Sigmoid colon (tissue), 4 donors: Measurements from ENCODE around the gene NCKAP5L.

Source experiments
- POLR2A ChIP-seq, 2 donors: fragments of 450-650 bp; IDR thresholded peaks; one replicate each; pipeline ENCODE4 v1.6.1; 2016; ENCODE audit warnings: antibody characterized with exemption in 2 of 2, mild to moderate bottlenecking in 2 of 2, moderate library complexity in 2 of 2
- POLR2AphosphoS5 ChIP-seq, 4 donors: sonication (generic); formaldehyde crosslinking; IDR thresholded peaks; one replicate each; pipeline ENCODE4 v1.6.1; 2017; ENCODE audit warnings: antibody characterized with exemption in 4 of 4
- TF ChIP-seq, protein P1 (sequence below), 4 experiments: fragments of 450-650 bp in 3 of 4; fragments of 200-600 bp in 1 of 4; IDR thresholded peaks; one replicate each; pipeline ENCODE4 v1.5.1; 2016 to 2019; ENCODE audit warnings: antibody characterized with exemption in 4 of 4, mild to moderate bottlenecking in 3 of 4, moderate library complexity in 2 of 4

DNA sequence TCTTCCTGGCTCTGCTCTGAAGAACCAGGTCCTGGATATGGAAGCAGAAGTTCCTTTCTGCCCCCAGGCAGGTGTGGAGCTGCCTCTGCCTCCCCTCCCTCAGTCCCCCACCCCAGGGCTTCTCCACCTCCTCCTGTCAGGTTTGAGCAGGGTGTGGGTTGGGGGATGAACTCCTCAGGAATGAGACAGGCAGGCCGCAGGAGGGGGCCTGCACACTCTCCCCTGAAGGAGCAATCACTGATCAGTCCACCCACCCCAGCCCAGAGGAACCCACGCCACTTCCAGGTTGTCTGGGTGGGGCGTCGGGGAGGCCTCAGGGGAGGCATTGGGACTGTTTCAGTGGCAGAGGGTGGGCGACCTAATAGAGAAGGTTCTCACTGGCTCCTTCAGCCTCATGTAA lies 48.9 kb upstream of the NCKAP5L start:
- TF ChIP-seq, protein P1, sequence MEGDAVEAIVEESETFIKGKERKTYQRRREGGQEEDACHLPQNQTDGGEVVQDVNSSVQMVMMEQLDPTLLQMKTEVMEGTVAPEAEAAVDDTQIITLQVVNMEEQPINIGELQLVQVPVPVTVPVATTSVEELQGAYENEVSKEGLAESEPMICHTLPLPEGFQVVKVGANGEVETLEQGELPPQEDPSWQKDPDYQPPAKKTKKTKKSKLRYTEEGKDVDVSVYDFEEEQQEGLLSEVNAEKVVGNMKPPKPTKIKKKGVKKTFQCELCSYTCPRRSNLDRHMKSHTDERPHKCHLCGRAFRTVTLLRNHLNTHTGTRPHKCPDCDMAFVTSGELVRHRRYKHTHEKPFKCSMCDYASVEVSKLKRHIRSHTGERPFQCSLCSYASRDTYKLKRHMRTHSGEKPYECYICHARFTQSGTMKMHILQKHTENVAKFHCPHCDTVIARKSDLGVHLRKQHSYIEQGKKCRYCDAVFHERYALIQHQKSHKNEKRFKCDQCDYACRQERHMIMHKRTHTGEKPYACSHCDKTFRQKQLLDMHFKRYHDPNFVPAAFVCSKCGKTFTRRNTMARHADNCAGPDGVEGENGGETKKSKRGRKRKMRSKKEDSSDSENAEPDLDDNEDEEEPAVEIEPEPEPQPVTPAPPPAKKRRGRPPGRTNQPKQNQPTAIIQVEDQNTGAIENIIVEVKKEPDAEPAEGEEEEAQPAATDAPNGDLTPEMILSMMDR (IDR thresholded peaks at IDR 0.05) = no peak
- TF ChIP-seq POLR2AphosphoS5 (IDR thresholded peaks at IDR 0.05) = no peak
- no peak for TF ChIP-seq POLR2A (IDR thresholded peaks at IDR 0.05)
